Measurements from ENCODE around the gene ARHGAP10. TPM values are rescaled to one million over a fixed set of nuclear protein-coding genes. Genes with fewer than 3 reads are reported as not detected.

ARHGAP10 gene
- total and polyA plus RNA-seq, 10 of the 15 experiments (the other 5 are each of a cell fraction or from before 2014, with no cell fraction given): 1.3 to 25.8 (median 17.2) TPM

GRCh38 chr4:147683188-147683591 is 48.7 kb upstream of the ARHGAP10 start:
- Histone ChIP-seq H3K27ac (ENCODE audit: control insufficient read depth, insufficient read depth) (peak overlapping the region; percentile 65), H3K79me2 (ENCODE audit: control insufficient read depth, insufficient read depth, low read length) (peaks cover 22% of the 10 kb centered on the region), H3K4me2 (ENCODE audit: control insufficient read depth, insufficient read depth) (peak overlapping the region; percentile 68), H3K4me1 (ENCODE audit: control insufficient read depth, insufficient read depth, low read length) (peaks cover 3% of the 10 kb centered on the region), H3K36me3 (ENCODE audit: control insufficient read depth in 2 of 2, insufficient read depth in 2 of 2, low read length in 1 of 2) (peaks cover 1 to 5% of the 10 kb centered on the region in 2 experiments; a peak in 2 of 4 replicates), H3K9me3 (replicated peaks; ENCODE audit: control insufficient read depth, insufficient read depth, low read length) (no peaks in the 10 kb centered on the region; the same call in 2 of the 3 replicates), H3K4me3 (peak overlapping the region; percentile 90), H2AFZ (ENCODE audit: control insufficient read depth, low read depth, low read length) (peak overlapping the region; percentile 90), H3K27me3 (replicated peaks in 1 of 2; ENCODE audit: control insufficient read depth in 2 of 2, insufficient read depth in 2 of 2, low read length in 1 of 2) (no peaks in the 10 kb centered on the region), H4K20me1 (ENCODE audit: control insufficient read depth, insufficient read depth) (no peaks in the 10 kb centered on the region), H3K9ac (ENCODE audit: control insufficient read depth, insufficient read depth, low read length) (peak overlapping the region; percentile 72)
- ChIA-PET SMC1A (ENCODE audit: uncharacterized antibody, unreplicated experiment) (interaction anchor here (0.6 to 3.4 kb wide), 8 partner anchors 25 to 377 kb away, joined by 3 to 28 read pairs (median 8); partner anchors contain the start of gene TMEM184C), POLR2A (interaction anchor here (0.6 to 2.0 kb wide), 10 partner anchors 9 to 172 kb away, joined by 3 to 11 read pairs (median 4); partner anchors contain the start of genes ARHGAP10 and TMEM184C), RAD21 (ENCODE audit: unreplicated experiment) (interaction anchor here (0.7 to 2.7 kb wide), 7 partner anchors 49 to 183 kb away, joined by 3 to 26 read pairs (median 4); partner anchors contain the start of genes ARHGAP10 and TMEM184C), CTCF (interaction anchor here (0.5 to 3.1 kb wide), 5 partner anchors 14 to 183 kb away, joined by 3 to 44 read pairs (median 4); no protein-coding TSS in a partner anchor)
- no TSS peak for BruUV-seq (replicated peaks)
- in situ Hi-C loops (cut with MboI): no loop called here
- ATAC-seq: peak; percentile 40
- intact Hi-C loops (cut with micrococcal nuclease; ENCODE audit: unreplicated experiment): no loop called here
- WGBS (ENCODE audit: insufficient coverage, insufficient replicate concordance, low lambda C conversion rate, missing lambda C conversion rate): under 1% methylated on average over 10 of the region's 10 CpGs
- FAIRE-seq: peak; percentile 23
- DNase-seq (ENCODE audit: low read depth, low spot score): no peak
- TF ChIP-seq RAD51 (IDR thresholded peaks at IDR 0.05) (peak; percentile 64), BHLHE40 (IDR thresholded peaks at IDR 0.05; ENCODE audit: borderline replicate concordance in 1 of 2, low read depth in 2 of 2, low read length in 1 of 2) (peak in 1 of 2 experiments; percentile 63; a peak in 2 of 4 replicates), HDGF (IDR thresholded peaks at IDR 0.05) (no peak)

Measured in GM12878 (cell line).